CD14-positive monocyte (primary cell): ENCODE results near the gene MPP4. TPM values are rescaled to one million over a fixed set of nuclear protein-coding genes. Genes with fewer than 3 reads are reported as not detected.

Experiments used
- DNase-seq, 3 donors: peaks; one replicate each; pipeline ENCODE4 v3.0.0-alpha.2; 2011 to 2022
- H2AFZ ChIP-seq: 2 replicates; pipeline ENCODE4 v1.6.0; 2012; ENCODE audit warnings: mild to moderate bottlenecking, low read depth, low read length, inconsistent platforms; ENCODE audit not compliant: insufficient read depth, poor library complexity, severe bottlenecking
- H3K27ac ChIP-seq, 2 donors: 1 replicate in 1 of 2; 2 replicates in 1 of 2; pipeline ENCODE4 v1.5.1; 2012 to 2013; ENCODE audit warnings: low read length in 2 of 2, control low read depth in 1 of 2, inconsistent platforms in 1 of 2, low read depth in 1 of 2, mild to moderate bottlenecking in 1 of 2
- H3K27me3 ChIP-seq, 2 donors: one replicate each; pipeline versions ENCODE4 v1.6.0 to v1.6.1; 2011 to 2013; ENCODE audit warnings: low read length in 2 of 2; ENCODE audit not compliant: control insufficient read depth in 2 of 2, insufficient read depth in 2 of 2
- H3K36me3 ChIP-seq, 2 donors: replicated peaks in 1 of 2; 1 replicate in 1 of 2; 2 replicates in 1 of 2; pipeline versions ENCODE4 v1.5.1 to v1.6.1; 2012 to 2013; ENCODE audit warnings: low read length in 2 of 2, control low read depth in 1 of 2, inconsistent platforms in 1 of 2, mild to moderate bottlenecking in 1 of 2; ENCODE audit not compliant: insufficient read depth in 2 of 2, control insufficient read depth in 1 of 2
- H3K4me1 ChIP-seq, 2 donors: 1 replicate in 1 of 2; 2 replicates in 1 of 2; pipeline versions ENCODE4 v1.5.1 to v1.6.1; 2012 to 2013; ENCODE audit warnings: low read length in 2 of 2, control low read depth in 1 of 2, inconsistent platforms in 1 of 2, mild to moderate bottlenecking in 1 of 2, moderate library complexity in 1 of 2; ENCODE audit not compliant: insufficient read depth in 2 of 2, control insufficient read depth in 1 of 2
- H3K4me2 ChIP-seq: replicated peaks from 2 replicates; pipeline ENCODE3; 2012; ENCODE audit warnings: low read length, moderate library complexity, mild to moderate bottlenecking; ENCODE audit not compliant: poor library complexity, severe bottlenecking; ENCODE audit errors: extremely low read depth
- H3K4me3 ChIP-seq, 3 experiments: fragments of 200-600 bp in 1 of 3; sonication (generic) in 1 of 3; replicated peaks in 1 of 3; 1 replicate in 2 of 3; 2 replicates in 1 of 3; pipeline ENCODE4 v1.5.1; 2011 to 2013; ENCODE audit warnings: low read length in 3 of 3, mild to moderate bottlenecking in 3 of 3, control low read depth in 2 of 3, low read depth in 2 of 3, inconsistent platforms in 1 of 3, moderate library complexity in 1 of 3
- H3K79me2 ChIP-seq: 2 replicates; pipeline ENCODE4 v1.6.0; 2012; ENCODE audit warnings: mild to moderate bottlenecking, control low read depth, inconsistent platforms, low read length, moderate library complexity; ENCODE audit not compliant: insufficient read depth
- H3K9ac ChIP-seq: 2 replicates; pipeline ENCODE4 v1.6.0; 2017; ENCODE audit warnings: low read length, mild to moderate bottlenecking; ENCODE audit not compliant: insufficient read depth, poor library complexity, severe bottlenecking
- H3K9me3 ChIP-seq, 2 donors: replicated peaks in 1 of 2; 1 replicate in 1 of 2; 2 replicates in 1 of 2; pipeline versions ENCODE4 v1.5.1 to v1.6.1; 2012 to 2013; ENCODE audit warnings: low read length in 2 of 2, control low read depth in 1 of 2; ENCODE audit not compliant: control insufficient read depth in 1 of 2, insufficient read depth in 1 of 2
- H4K20me1 ChIP-seq: 2 replicates; pipeline ENCODE4 v1.6.0; 2012; ENCODE audit warnings: mild to moderate bottlenecking, low read length, control low read depth, moderate library complexity; ENCODE audit not compliant: insufficient read depth
- H3K27ac Mint-ChIP-seq, 7 donors: one replicate each; pipeline ENCODE4 v1.8.0; 2020; ENCODE audit warnings: mild to moderate bottlenecking in 7 of 7, mixed read lengths in 7 of 7, moderate library complexity in 6 of 7, inconsistent platforms in 2 of 7
- H3K27me3 Mint-ChIP-seq, 3 donors: one replicate each; pipeline ENCODE4 v1.8.0; 2021 to 2022; ENCODE audit warnings: low read depth in 3 of 3, mild to moderate bottlenecking in 3 of 3, mixed read lengths in 3 of 3, moderate library complexity in 3 of 3, inconsistent platforms in 1 of 3
- H3K36me3 Mint-ChIP-seq, 2 donors: one replicate each; pipeline ENCODE4 v1.8.0; 2020; ENCODE audit warnings: mixed read lengths in 2 of 2, inconsistent platforms in 1 of 2, mild to moderate bottlenecking in 1 of 2
- H3K4me1 Mint-ChIP-seq: one replicate; pipeline ENCODE4 v1.8.0; 2020; ENCODE audit warnings: mild to moderate bottlenecking, mixed read lengths
- H3K4me3 Mint-ChIP-seq, 2 donors: one replicate each; pipeline ENCODE4 v1.8.0; 2020; ENCODE audit warnings: mild to moderate bottlenecking in 2 of 2, mixed read lengths in 2 of 2, moderate library complexity in 1 of 2
- H3K9me3 Mint-ChIP-seq, 7 donors: one replicate each; pipeline ENCODE4 v1.8.0; 2020 to 2022; ENCODE audit warnings: mixed read lengths in 7 of 7, mild to moderate bottlenecking in 6 of 7, moderate library complexity in 6 of 7, inconsistent platforms in 2 of 7
- CTCF ChIP-seq: fragments of 200-600 bp; IDR thresholded peaks from one replicate; pipeline ENCODE4 v1.8.0; 2022; ENCODE audit warnings: antibody characterized with exemption, mild to moderate bottlenecking
- WGBS: methylation state at CpG from one replicate; pipeline ENCODE4 v1.1.5; 2013; ENCODE audit warnings: missing lambda C conversion rate; ENCODE audit not compliant: insufficient coverage; 5-methylcytosine and 5-hydroxymethylcytosine counted together
- intact Hi-C, 2 donors: fragments of 100-400 bp; cut with micrococcal nuclease; formaldehyde crosslinking; loops; one replicate each; pipeline versions ENCODE4 v1.15.0 to v1.15.1; 2023
- polyA plus RNA-seq, 3 donors: library from polyadenylated mRNA; depleted of rRNA in 1 of 3; unstranded in 2 of 3; stranded (reverse) in 1 of 3; fragments of 300-500 nt in 2 of 3; fragments of >200 nt in 1 of 3; fragmentation: Illumina TruSeq in 2 of 3; gene quantifications; 1 replicate in 2 of 3; 2 replicates in 1 of 3; pipeline ENCODE4 v1.2.3, GENCODE V29; 2012 to 2021

MPP4 gene
- polyA plus RNA-seq, 3 donors = 0.04 TPM; not detected in 2

DNA sequence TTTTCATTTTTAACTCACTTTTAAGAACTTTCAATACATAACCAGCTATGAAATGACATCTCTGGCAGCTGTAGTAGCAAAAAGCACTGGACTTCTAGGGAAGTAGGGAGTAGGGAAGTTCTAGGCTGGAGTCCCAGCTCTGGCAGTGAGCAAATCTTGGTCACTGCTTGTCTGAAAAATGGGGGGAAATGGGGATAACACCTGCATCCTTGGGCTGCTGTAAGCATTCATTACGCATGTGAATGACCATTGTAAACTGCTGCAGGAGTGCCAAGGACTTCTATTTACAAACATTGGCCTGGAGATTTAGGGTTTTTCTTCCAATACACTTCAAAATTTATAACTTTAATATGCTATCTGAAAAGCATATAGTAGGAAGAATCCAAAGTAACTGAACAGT lies 972 bp upstream of the MPP4 start:
- Histone ChIP-seq H3K27ac (no peak overlapping the region), H3K9me3 (no peaks in the 10 kb centered on the region), H3K36me3 (peaks cover 24 to 27% of the 10 kb centered on the region in 2 donors), H3K79me2 (no peaks in the 10 kb centered on the region), H2AFZ (no peak overlapping the region), H4K20me1 (no peaks in the 10 kb centered on the region), H3K4me2 (no peak overlapping the region), H3K27me3 (no peaks in the 10 kb centered on the region), H3K9ac (no peak overlapping the region), H3K4me3 (no peak overlapping the region), H3K4me1 (no peaks in the 10 kb centered on the region)
- Mint-ChIP-seq H3K9me3 (peaks cover 0 to under 1% (median 0%) of the 10 kb centered on the region in 7 donors), H3K27me3 (no peaks in the 10 kb centered on the region), H3K4me3 (no peak overlapping the region), H3K27ac (no peak overlapping the region), H3K36me3 (peaks cover 23 to 32% of the 10 kb centered on the region in 2 donors), H3K4me1 (no peaks in the 10 kb centered on the region)
- WGBS = no CpG with 5 or more reads among the region's 1 CpG
- intact Hi-C loops = no loop called here
- no peak for DNase-seq
- TF ChIP-seq CTCF = no peak

GRCh38 chr2:201697899-201698298 lies 545 bp downstream of the MPP4 start:
- no CpG with 5 or more reads among the region's 2 CpGs for WGBS
- no peaks in the 10 kb centered on the region for H3K4me1 Mint-ChIP-seq
- H3K9me3 Mint-ChIP-seq = peaks cover 0 to 1% (median 0%) of the 10 kb centered on the region in 7 donors
- no peak for DNase-seq
- peaks cover 12 to 21% of the 10 kb centered on the region in 2 donors for H3K36me3 Mint-ChIP-seq
- no peak overlapping the region for H2AFZ ChIP-seq
- H3K27me3 ChIP-seq = no peaks in the 10 kb centered on the region
- H3K79me2 ChIP-seq = no peaks in the 10 kb centered on the region
- no peak overlapping the region for H3K4me3 ChIP-seq
- intact Hi-C loops = no loop called here
- no peaks in the 10 kb centered on the region for H4K20me1 ChIP-seq
- H3K4me3 Mint-ChIP-seq = no peak overlapping the region
- H3K9ac ChIP-seq = no peak overlapping the region
- H3K27ac ChIP-seq = no peak overlapping the region
- H3K4me2 ChIP-seq = no peak overlapping the region
- H3K9me3 ChIP-seq = no peaks in the 10 kb centered on the region
- H3K27ac Mint-ChIP-seq = no peak overlapping the region
- no peak for TF ChIP-seq CTCF
- peaks cover 13 to 14% of the 10 kb centered on the region in 2 donors for H3K36me3 ChIP-seq
- no peaks in the 10 kb centered on the region for H3K27me3 Mint-ChIP-seq
- H3K4me1 ChIP-seq = no peaks in the 10 kb centered on the region
